Motor neuron (in vitro differentiated cells): Measurements from ENCODE around the gene TENT5C. TPM values are rescaled to one million over a fixed set of nuclear protein-coding genes. Genes with fewer than 3 reads are reported as not detected.
A peak's percentile ranks its signal among the peaks of the same experiment; 100 is the strongest.

Source experiments
- ATAC-seq, 8 experiments: fragments of 200-7000 bp; cut with Tn5 transposase; replicated peaks in 6 of 8; 2 replicates each; pipeline ENCODE4 v1.8.0; 2021; ENCODE audit warnings: mild to moderate bottlenecking in 8 of 8, moderate library complexity in 8 of 8
- H3K27ac ChIP-seq, 2 donors: fragments of 250-450 bp; sonication (Bioruptor Pico); 2 replicates each; pipeline ENCODE4 v1.9.0; 2021; ENCODE audit warnings: antibody characterized with exemption in 2 of 2, mild to moderate bottlenecking in 2 of 2, moderate library complexity in 1 of 2
- H3K4me1 ChIP-seq, 2 donors: fragments of 250-450 bp; sonication (Bioruptor Pico); replicated peaks in 1 of 2; 2 replicates each; pipeline ENCODE4 v1.6.1; 2021; ENCODE audit warnings: antibody characterized with exemption in 2 of 2, mild to moderate bottlenecking in 2 of 2, moderate library complexity in 1 of 2
- H3K4me3 ChIP-seq, 5 donors: fragments of 250-450 bp; sonication (Bioruptor Pico); 2 replicates each; pipeline ENCODE4 v1.9.0; 2021; ENCODE audit warnings: antibody characterized with exemption in 5 of 5, mild to moderate bottlenecking in 5 of 5, moderate library complexity in 4 of 5
- WGBS, 10 experiments: fragments of 450-650 bp; shearing (Covaris generic); methylation state at CpG; one replicate each; pipeline ENCODE4 v1.0.0; 2022; 5-methylcytosine and 5-hydroxymethylcytosine counted together
- in situ Hi-C, 9 experiments: fragments of 400-800 bp; cut with MboI; loops; one replicate each; pipeline ENCODE4 v1.15.0; 2021; ENCODE audit warnings: low sequenced_read_pairs in 9 of 9, low pct_unique_long_range_greater_than_20kb in 2 of 9; ENCODE audit not compliant: unreplicated experiment in 9 of 9
- total RNA-seq, 8 experiments: library from RNA; unstranded; fragments of 300-600 nt; gene quantifications; 2 replicates each; pipeline versions ENCODE4 v1.2.3 to v1.2.4, GENCODE V29; 2022

The TENT5C gene
- total RNA-seq, 8 experiments from 2014 or later = 0.05 to 1.4 (median 0.56) TPM

GRCh38 chr1:117653732-117654492, 48.1 kb downstream of the TENT5C start:
- peak in 3 of 8 experiments; percentile 5 to 61 (median 46) for ATAC-seq
- no peak overlapping the region for H3K4me3 ChIP-seq
- in situ Hi-C loops = loop anchor here in 1 of 9 experiments (25.0 kb wide), 1 partner anchor 117 kb away; no protein-coding TSS in a partner anchor
- WGBS, 10 experiments = 44 to 100% (median 71%) methylated on average over 1 to 11 of the region's 11 CpGs
- H3K27ac ChIP-seq = no peak overlapping the region
- no peaks in the 10 kb centered on the region for H3K4me1 ChIP-seq

GRCh38 chr1:117654493-117655219, 48.8 kb downstream of the TENT5C start:
- Histone ChIP-seq H3K27ac (no peak overlapping the region), H3K4me1 (no peaks in the 10 kb centered on the region), H3K4me3 (no peak overlapping the region)
- WGBS, 10 experiments = 34 to 85% (median 67%) methylated on average over 1 to 5 of the region's 6 CpGs; no CpG with 5 or more reads in 2 of the 10 experiments
- peak in 5 of 8 experiments; percentile 8 to 84 (median 57) for ATAC-seq
- in situ Hi-C loops = loop anchor here in 1 of 9 experiments (25.0 kb wide), 1 partner anchor 117 kb away; no protein-coding TSS in a partner anchor

- in situ Hi-C loops = loop anchor here in 1 of 9 experiments (25.0 kb wide), 1 partner anchor 118 kb away; no protein-coding TSS in a partner anchor
- 40 to 92% (median 83%) methylated on average over 1 to 12 of the region's 12 CpGs; no CpG with 5 or more reads in 2 of the 10 experiments for WGBS, 10 experiments
- Histone ChIP-seq H3K4me3 (no peak overlapping the region), H3K27ac (no peak overlapping the region), H3K4me1 (no peaks in the 10 kb centered on the region)
- peak in 1 of 8 experiments; percentile 25 for ATAC-seq
Measured at GRCh38 chr1:117655220-117655577, 49.4 kb downstream of the TENT5C start.

GRCh38 chr1:117656202-117656641, 50.4 kb downstream of the TENT5C start:
- H3K4me3 ChIP-seq = no peak overlapping the region
- WGBS, 10 experiments = 79 to 100% (median 88%) methylated on average over 1 to 8 of the region's 10 CpGs; no CpG with 5 or more reads in 3 of the 10 experiments
- no peak for ATAC-seq
- no peak overlapping the region for H3K27ac ChIP-seq
- H3K4me1 ChIP-seq = no peaks in the 10 kb centered on the region
- in situ Hi-C loops = loop anchor here in 1 of 9 experiments (25.0 kb wide), 1 partner anchor 119 kb away; no protein-coding TSS in a partner anchor

- 0 to 100% (median 50%) methylated on average over 1 to 3 of the region's 3 CpGs; no CpG with 5 or more reads in 1 of the 10 experiments for WGBS, 10 experiments
- H3K4me1 ChIP-seq = no peaks in the 10 kb centered on the region
- in situ Hi-C loops = loop anchor here in 1 of 9 experiments (25.0 kb wide), 1 partner anchor 120 kb away; no protein-coding TSS in a partner anchor
- peak in 4 of 8 experiments; percentile 32 to 87 (median 62) for ATAC-seq
- no peak overlapping the region for H3K27ac ChIP-seq
- no peak overlapping the region for H3K4me3 ChIP-seq
Measured at GRCh38 chr1:117657031-117657430, 51.2 kb downstream of the TENT5C start.

- ATAC-seq = no peak
- Histone ChIP-seq H3K27ac (no peak overlapping the region), H3K4me1 (no peaks in the 10 kb centered on the region), H3K4me3 (no peak overlapping the region)
- WGBS, 10 experiments = 86 to 100% (median 90%) methylated on average over 1 to 5 of the region's 5 CpGs; no CpG with 5 or more reads in 2 of the 10 experiments
- in situ Hi-C loops = loop anchor here in 1 of 9 experiments (25.0 kb wide), 1 partner anchor 121 kb away; no protein-coding TSS in a partner anchor
Measured at GRCh38 chr1:117657949-117658660, 52.3 kb downstream of the TENT5C start.

- 75 to 100% methylated on average over 2 of the region's 3 CpGs; no CpG with 5 or more reads in 8 of the 10 experiments for WGBS, 10 experiments
- ATAC-seq = no peak
- Histone ChIP-seq H3K4me1 (no peaks in the 10 kb centered on the region), H3K27ac (no peak overlapping the region), H3K4me3 (no peak overlapping the region)
- in situ Hi-C loops = loop anchor here in 1 of 9 experiments (25.0 kb wide), 1 partner anchor 121 kb away; no protein-coding TSS in a partner anchor
Measured at GRCh38 chr1:117658676-117659075, 52.8 kb downstream of the TENT5C start.

GRCh38 chr1:117659550-117660270, 53.9 kb downstream of the TENT5C start:
- in situ Hi-C loops = loop anchor here in 1 of 9 experiments (25.0 kb wide), 1 partner anchor 122 kb away; no protein-coding TSS in a partner anchor
- WGBS, 10 experiments = 20 to 76% (median 66%) methylated on average over 1 to 6 of the region's 6 CpGs; no CpG with 5 or more reads in 1 of the 10 experiments
- no peak for ATAC-seq
- Histone ChIP-seq H3K4me1 (no peaks in the 10 kb centered on the region), H3K4me3 (no peak overlapping the region), H3K27ac (no peak overlapping the region)

GRCh38 chr1:117660271-117660965, 54.6 kb downstream of the TENT5C start:
- WGBS, 10 experiments = 33 to 100% (median 77%) methylated on average over 1 to 6 of the region's 6 CpGs; no CpG with 5 or more reads in 1 of the 10 experiments
- no peak for ATAC-seq
- H3K27ac ChIP-seq = no peak overlapping the region
- H3K4me3 ChIP-seq = no peak overlapping the region
- H3K4me1 ChIP-seq = no peaks in the 10 kb centered on the region
- in situ Hi-C loops = loop anchor here in 1 of 9 experiments (25.0 kb wide), 1 partner anchor 123 kb away; no protein-coding TSS in a partner anchor

- WGBS, 10 experiments = 76 to 100% (median 84%) methylated on average over 1 to 6 of the region's 6 CpGs
- no peaks in the 10 kb centered on the region for H3K4me1 ChIP-seq
- in situ Hi-C loops = loop anchor here in 1 of 9 experiments (25.0 kb wide), 1 partner anchor 124 kb away; no protein-coding TSS in a partner anchor
- ATAC-seq = no peak
- no peak overlapping the region for H3K27ac ChIP-seq
- H3K4me3 ChIP-seq = no peak overlapping the region
Measured at GRCh38 chr1:117661027-117661426, 55.2 kb downstream of the TENT5C start.

GRCh38 chr1:117662667-117663066, 56.8 kb downstream of the TENT5C start:
- in situ Hi-C loops = loop anchor here in 1 of 9 experiments (25.0 kb wide), 1 partner anchor 125 kb away; no protein-coding TSS in a partner anchor
- Histone ChIP-seq H3K27ac (no peak overlapping the region), H3K4me1 (no peaks in the 10 kb centered on the region), H3K4me3 (no peak overlapping the region)
- peak in 3 of 8 experiments; percentile 47 to 59 (median 58) for ATAC-seq
- 80 to 100% (median 90%) methylated on average over 1 of the region's 1 CpG; no CpG with 5 or more reads in 7 of the 10 experiments for WGBS, 10 experiments
